CD4-positive, alpha-beta T cell (primary cell): Measurements from ENCODE around the gene NT5DC1. TPM values are rescaled to one million over a fixed set of nuclear protein-coding genes. Genes with fewer than 3 reads are reported as not detected.
A peak's percentile ranks its signal among the peaks of the same experiment; 100 is the strongest.

Source experiments
- ATAC-seq: fragments of 200-7000 bp; cut with Tn5 transposase; one replicate; pipeline ENCODE4 v1.10.0; 2022; ENCODE audit warnings: mild to moderate bottlenecking; ENCODE audit not compliant: poor library complexity
- CTCF ChIA-PET: fragments of 350-600 bp; sonication (Branson Sonifier 250); formaldehyde crosslinking; loops from one replicate; lab custom pipeline; 2021; ENCODE audit warnings: antibody characterized with exemption, inconsistent platforms; lab: Charles Lee
- POLR2A ChIA-PET: fragments of 350-600 bp; sonication (Branson Sonifier 250); formaldehyde crosslinking; loops from one replicate; lab custom pipeline; 2021; ENCODE audit warnings: antibody characterized with exemption, inconsistent platforms; lab: Charles Lee
- DNase-seq, 14 experiments: peaks; one replicate each; pipeline ENCODE4 v3.0.0-alpha.2; 2013 to 2020; ENCODE audit warnings: mixed read lengths in 2 of 14
- H3K27ac ChIP-seq, 2 donors: one replicate each; pipeline versions ENCODE4 v1.5.1 to v1.7.0; 2013; ENCODE audit warnings: low read length in 2 of 2, low read depth in 1 of 2, mild to moderate bottlenecking in 1 of 2
- H3K27me3 ChIP-seq, 2 experiments: 1 replicate in 1 of 2; 2 replicates in 1 of 2; pipeline versions ENCODE4 v1.6.1 to v1.7.0; 2013; ENCODE audit warnings: low read length in 2 of 2, control low read depth in 1 of 2, mild to moderate bottlenecking in 1 of 2, moderate library complexity in 1 of 2; ENCODE audit not compliant: insufficient read depth in 2 of 2, control insufficient read depth in 1 of 2
- H3K36me3 ChIP-seq: one replicate; pipeline ENCODE4 v1.6.1; 2013; ENCODE audit warnings: low read length, control low read depth; ENCODE audit not compliant: insufficient read depth
- H3K4me1 ChIP-seq: one replicate; pipeline ENCODE4 v1.6.1; 2013; ENCODE audit warnings: low read length, control low read depth; ENCODE audit not compliant: insufficient read depth
- H3K4me3 ChIP-seq: one replicate; pipeline ENCODE4 v1.5.1; 2013; ENCODE audit warnings: mild to moderate bottlenecking, low read length, moderate library complexity
- H3K9me3 ChIP-seq, 2 experiments: 1 replicate in 1 of 2; 2 replicates in 1 of 2; pipeline versions ENCODE4 v1.6.1 to v1.7.0; 2013; ENCODE audit warnings: low read length in 2 of 2, mild to moderate bottlenecking in 2 of 2, control low read depth in 1 of 2, moderate library complexity in 1 of 2; ENCODE audit not compliant: control insufficient read depth in 1 of 2, insufficient read depth in 1 of 2
- H3K27ac Mint-ChIP-seq: one replicate; pipeline ENCODE4 v1.8.0; 2020; ENCODE audit warnings: mixed read lengths
- H3K27me3 Mint-ChIP-seq: one replicate; pipeline ENCODE4 v1.8.0; 2021; ENCODE audit warnings: mixed read lengths
- H3K36me3 Mint-ChIP-seq: one replicate; pipeline ENCODE4 v1.8.0; 2021; ENCODE audit warnings: low read depth, mixed read lengths
- H3K4me1 Mint-ChIP-seq: one replicate; pipeline ENCODE4 v1.8.0; 2021; ENCODE audit warnings: low read depth, mixed read lengths
- H3K4me3 Mint-ChIP-seq: one replicate; pipeline ENCODE4 v1.8.0; 2020; ENCODE audit warnings: mild to moderate bottlenecking, mixed read lengths
- H3K9me3 Mint-ChIP-seq: one replicate; pipeline ENCODE4 v1.8.0; 2020; ENCODE audit warnings: mixed read lengths
- intact Hi-C, 2 experiments: fragments of 100-400 bp; cut with DNase I in 1 of 2; cut with micrococcal nuclease in 1 of 2; formaldehyde crosslinking; loops; one replicate each; pipeline versions ENCODE4 v1.15.1 to v1.9.0; 2023 to 2025; cut with DNase I, micrococcal nuclease
- total RNA-seq, 174 experiments: library from RNA in 2 of 174; stranded (reverse) in 2 of 174; gene quantifications; one replicate each; pipeline ENCODE4 v1.2.3 and lab custom pipeline; 2021 to 2026
- TF ChIP-seq, protein P1 (sequence below): fragments of 200-600 bp; IDR thresholded peaks from one replicate; pipeline ENCODE4 v1.8.0; 2022; ENCODE audit warnings: antibody characterized with exemption, mild to moderate bottlenecking

NT5DC1 gene
- total RNA-seq, 2 experiments from 2014 or later: 24.2 to 27.2 TPM

DNA sequence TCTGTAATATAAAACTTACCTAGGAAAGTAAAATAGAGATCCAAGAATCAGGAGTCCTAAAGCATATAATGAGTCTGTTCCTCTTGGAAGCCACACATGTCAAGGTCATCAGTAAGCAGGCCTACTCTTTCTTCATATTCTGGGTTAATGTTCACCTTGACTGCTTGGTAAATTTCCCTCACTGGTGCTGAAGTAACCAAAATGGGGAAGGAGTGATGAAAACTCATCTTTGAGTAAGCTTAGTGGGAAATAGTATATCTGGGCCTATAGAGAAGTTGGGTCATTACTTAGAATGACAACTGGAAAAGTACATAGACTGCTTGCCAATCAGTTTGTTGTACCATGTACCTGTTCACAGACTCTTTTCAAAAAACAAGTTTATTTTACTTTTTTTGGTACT, 146.6 kb downstream of the NT5DC1 start:
- H3K9me3 Mint-ChIP-seq: no peaks in the 10 kb centered on the region
- H3K27me3 ChIP-seq: no peaks in the 10 kb centered on the region
- peaks cover 14% of the 10 kb centered on the region for H3K4me1 Mint-ChIP-seq
- DNase-seq: no peak
- ChIA-PET POLR2A (no interaction called here), CTCF (interaction anchor here (1.0 kb wide), 1 partner anchor 21 kb away, joined by 5 read pairs; no protein-coding TSS in a partner anchor)
- H3K4me1 ChIP-seq: peaks cover 19% of the 10 kb centered on the region
- intact Hi-C loops: no loop called here
- H3K36me3 Mint-ChIP-seq: peaks cover 18% of the 10 kb centered on the region
- TF ChIP-seq, protein P1, sequence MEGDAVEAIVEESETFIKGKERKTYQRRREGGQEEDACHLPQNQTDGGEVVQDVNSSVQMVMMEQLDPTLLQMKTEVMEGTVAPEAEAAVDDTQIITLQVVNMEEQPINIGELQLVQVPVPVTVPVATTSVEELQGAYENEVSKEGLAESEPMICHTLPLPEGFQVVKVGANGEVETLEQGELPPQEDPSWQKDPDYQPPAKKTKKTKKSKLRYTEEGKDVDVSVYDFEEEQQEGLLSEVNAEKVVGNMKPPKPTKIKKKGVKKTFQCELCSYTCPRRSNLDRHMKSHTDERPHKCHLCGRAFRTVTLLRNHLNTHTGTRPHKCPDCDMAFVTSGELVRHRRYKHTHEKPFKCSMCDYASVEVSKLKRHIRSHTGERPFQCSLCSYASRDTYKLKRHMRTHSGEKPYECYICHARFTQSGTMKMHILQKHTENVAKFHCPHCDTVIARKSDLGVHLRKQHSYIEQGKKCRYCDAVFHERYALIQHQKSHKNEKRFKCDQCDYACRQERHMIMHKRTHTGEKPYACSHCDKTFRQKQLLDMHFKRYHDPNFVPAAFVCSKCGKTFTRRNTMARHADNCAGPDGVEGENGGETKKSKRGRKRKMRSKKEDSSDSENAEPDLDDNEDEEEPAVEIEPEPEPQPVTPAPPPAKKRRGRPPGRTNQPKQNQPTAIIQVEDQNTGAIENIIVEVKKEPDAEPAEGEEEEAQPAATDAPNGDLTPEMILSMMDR: no peak
- ATAC-seq: no peak
- H3K4me3 Mint-ChIP-seq: no peak overlapping the region
- no peak overlapping the region for H3K4me3 ChIP-seq
- no peak overlapping the region for H3K27ac ChIP-seq
- peak overlapping the region; percentile 34 for H3K27ac Mint-ChIP-seq
- no peaks in the 10 kb centered on the region for H3K36me3 ChIP-seq
- no peaks in the 10 kb centered on the region for H3K27me3 Mint-ChIP-seq
- H3K9me3 ChIP-seq: no peaks in the 10 kb centered on the region

DNA sequence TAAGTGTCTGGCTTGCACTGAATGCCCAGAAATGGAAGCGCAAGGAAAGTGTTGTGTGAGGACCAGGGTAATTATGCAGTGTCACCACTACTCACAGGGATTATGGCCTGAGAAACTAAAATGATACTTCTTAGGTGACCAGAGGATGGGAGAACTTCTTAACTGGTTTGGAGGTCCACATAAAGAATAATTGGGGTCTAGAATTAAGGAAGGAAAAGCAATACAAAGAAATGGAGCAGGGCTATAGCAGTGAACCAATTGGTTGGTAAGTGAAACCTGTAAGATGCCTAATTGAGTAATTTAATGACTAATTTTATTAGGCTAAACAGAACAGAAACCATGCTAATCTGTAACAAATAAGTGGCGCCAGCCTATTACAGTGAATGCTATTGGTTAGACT, 147.9 kb downstream of the NT5DC1 start:
- no peaks in the 10 kb centered on the region for H3K27me3 Mint-ChIP-seq
- Histone ChIP-seq H3K9me3 (no peaks in the 10 kb centered on the region), H3K4me3 (no peak overlapping the region), H3K36me3 (no peaks in the 10 kb centered on the region), H3K4me1 (peaks cover 31% of the 10 kb centered on the region), H3K27me3 (no peaks in the 10 kb centered on the region), H3K27ac (no peak overlapping the region)
- peaks cover 10% of the 10 kb centered on the region for H3K36me3 Mint-ChIP-seq
- H3K4me3 Mint-ChIP-seq: no peak overlapping the region
- ChIA-PET CTCF (no interaction called here), POLR2A (interaction anchor here (0.6 kb wide), 1 partner anchor 32 kb away, joined by 3 read pairs; no protein-coding TSS in a partner anchor)
- intact Hi-C loops: no loop called here
- DNase-seq: no peak
- TF ChIP-seq, protein P1: no peak
- no peak for ATAC-seq
- no peaks in the 10 kb centered on the region for H3K9me3 Mint-ChIP-seq
- peaks cover 14% of the 10 kb centered on the region for H3K4me1 Mint-ChIP-seq
- peak overlapping the region; percentile 10 for H3K27ac Mint-ChIP-seq

DNA sequence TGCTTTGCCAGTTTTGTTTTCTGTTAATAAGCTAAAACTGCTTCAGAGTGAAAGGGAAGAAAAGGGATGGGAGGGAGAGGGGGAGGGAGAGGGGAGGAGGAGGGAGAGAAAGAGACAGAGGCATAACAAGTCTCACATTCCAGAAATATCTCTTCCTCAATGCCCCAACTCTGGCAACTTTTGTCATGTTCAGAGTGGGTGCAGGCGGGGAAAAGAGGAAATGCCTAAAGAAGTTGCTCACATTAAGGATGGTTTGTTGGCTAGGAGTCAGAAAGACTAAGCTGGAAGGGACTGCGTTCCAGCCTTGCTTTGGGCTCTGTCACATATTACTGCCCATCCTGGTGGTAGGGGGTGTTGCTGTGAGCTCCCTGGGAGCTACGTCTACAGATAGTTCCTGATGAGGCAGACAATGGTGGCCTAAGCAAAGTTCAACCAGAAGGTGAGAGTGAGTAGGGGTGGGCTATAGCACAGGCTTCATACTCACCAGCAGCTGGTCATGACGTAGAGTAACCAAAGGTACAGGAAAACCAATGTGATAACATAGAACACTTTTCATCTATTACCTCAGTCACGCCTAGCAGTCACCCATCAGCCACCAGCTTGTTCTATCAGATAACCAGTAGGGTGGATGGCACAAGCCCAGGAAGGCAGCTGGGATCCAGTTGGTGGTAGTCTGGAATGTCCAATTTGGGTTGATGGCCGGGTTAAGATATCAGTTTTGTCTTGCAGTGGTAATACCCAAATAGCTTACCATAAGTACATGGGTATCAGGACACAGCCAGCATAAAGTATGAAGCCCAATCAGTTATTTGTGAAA, 151.1 kb downstream of the NT5DC1 start:
- no peaks in the 10 kb centered on the region for H3K27me3 ChIP-seq
- no peak overlapping the region for H3K4me3 ChIP-seq
- H3K9me3 Mint-ChIP-seq: no peaks in the 10 kb centered on the region
- H3K4me1 ChIP-seq: peaks cover 31% of the 10 kb centered on the region
- POLR2A ChIA-PET: interaction anchor here (3.5 to 6.3 kb wide), 2 partner anchors 27 to 151 kb away, joined by 11 to 122 read pairs; partner anchors contain the start of genes NT5DC1 and TSPYL1
- no peaks in the 10 kb centered on the region for H3K36me3 ChIP-seq
- H3K27me3 Mint-ChIP-seq: no peaks in the 10 kb centered on the region
- peak overlapping the region; percentile 62 for H3K27ac Mint-ChIP-seq
- H3K27ac ChIP-seq: no peak overlapping the region
- CTCF ChIA-PET: interaction anchor here (0.5 to 1.9 kb wide), 3 partner anchors 17 to 312 kb away, joined by 3 to 8 read pairs (median 7); no protein-coding TSS in a partner anchor
- TF ChIP-seq, protein P1: no peak
- H3K4me1 Mint-ChIP-seq: peaks cover 14% of the 10 kb centered on the region
- ATAC-seq (no peak), DNase-seq (no peak)
- H3K9me3 ChIP-seq: no peaks in the 10 kb centered on the region
- no peaks in the 10 kb centered on the region for H3K36me3 Mint-ChIP-seq
- intact Hi-C loops: loop anchor here (5.0 to 10.0 kb wide), 2 partner anchors 413 to 1351 kb away; partner anchors contain the start of genes ZUP1 (in 2 of the 2) and GOPC (in 1 of the 2)
- H3K4me3 Mint-ChIP-seq: peak overlapping the region; percentile 36
